Raji (cell line): ENCODE results near the gene THSD4.

Source experiments
- POLR2A ChIP-seq: IDR thresholded peaks from 2 replicates; pipeline ENCODE4 v1.6.1; 2011; ENCODE audit warnings: low read depth, low read length, control low read depth; ENCODE audit not compliant: insufficient read depth

THSD4 gene

DNA sequence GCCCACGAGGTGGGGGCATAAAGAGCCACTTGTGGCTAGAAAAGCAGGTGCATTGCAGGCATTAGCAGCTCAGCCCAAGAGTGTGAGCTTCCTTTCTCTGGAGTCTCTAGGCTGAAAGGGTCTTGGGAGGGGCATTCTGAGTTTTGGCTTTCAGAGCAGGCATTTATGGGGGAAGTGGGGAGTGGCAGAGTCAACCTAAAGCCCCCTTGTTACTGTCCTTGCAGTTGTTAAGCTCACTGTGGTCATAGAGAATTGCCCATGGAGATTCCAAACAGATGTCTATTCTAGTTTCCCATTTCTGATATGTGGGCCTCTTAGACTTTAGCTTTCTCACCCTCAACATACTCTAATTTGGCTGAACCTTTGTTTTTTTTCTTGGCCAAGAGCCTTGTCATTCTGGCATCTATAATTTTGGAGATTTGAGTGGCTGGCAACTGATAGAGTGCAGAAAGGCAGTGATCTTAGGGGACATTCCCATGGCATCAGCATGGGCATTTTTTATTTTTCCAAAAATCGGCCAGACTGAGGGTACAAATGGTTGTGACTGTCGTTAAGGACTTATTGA, 217.9 kb downstream of the THSD4 start:
- no peak for TF ChIP-seq POLR2A

DNA sequence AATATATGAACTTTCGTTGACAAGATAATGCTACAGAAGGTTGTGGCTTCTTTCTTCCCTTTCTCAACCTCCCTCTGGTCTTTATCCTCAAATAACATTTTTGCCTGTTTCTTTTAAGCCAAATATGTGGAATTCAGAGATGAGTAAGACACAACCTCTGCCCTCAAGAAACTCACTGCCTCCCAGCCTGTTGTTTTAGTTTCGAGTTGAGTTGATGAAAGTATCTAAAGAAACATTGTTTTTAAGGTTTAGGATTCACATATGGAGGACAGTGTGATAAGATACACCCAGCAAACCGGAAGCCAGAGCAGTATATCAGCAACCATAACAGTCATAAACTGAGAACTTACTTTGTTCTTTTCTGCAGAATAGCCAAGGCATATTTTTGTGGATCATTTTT, 218.6 kb downstream of the THSD4 start:
- no peak for TF ChIP-seq POLR2A

DNA sequence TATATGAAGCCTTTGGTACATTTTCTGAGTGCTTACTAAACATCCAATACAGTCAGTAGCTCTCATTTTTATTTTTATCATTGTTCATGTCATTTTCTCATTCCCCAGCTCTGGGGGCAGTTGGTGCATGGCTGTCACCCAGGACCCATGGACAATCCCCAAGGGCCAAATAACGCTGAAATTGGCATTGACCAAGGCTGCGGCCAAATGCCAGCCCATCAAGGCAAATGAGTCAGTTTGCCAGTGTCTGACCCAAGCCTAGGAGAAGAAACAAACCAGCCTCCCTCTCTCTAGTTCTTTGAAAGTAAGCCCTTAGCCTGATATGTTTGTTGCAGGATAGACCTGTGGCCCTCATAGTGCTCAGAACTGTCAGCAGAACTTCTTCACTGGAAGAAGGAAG, 219.2 kb downstream of the THSD4 start:
- no peak for TF ChIP-seq POLR2A

DNA sequence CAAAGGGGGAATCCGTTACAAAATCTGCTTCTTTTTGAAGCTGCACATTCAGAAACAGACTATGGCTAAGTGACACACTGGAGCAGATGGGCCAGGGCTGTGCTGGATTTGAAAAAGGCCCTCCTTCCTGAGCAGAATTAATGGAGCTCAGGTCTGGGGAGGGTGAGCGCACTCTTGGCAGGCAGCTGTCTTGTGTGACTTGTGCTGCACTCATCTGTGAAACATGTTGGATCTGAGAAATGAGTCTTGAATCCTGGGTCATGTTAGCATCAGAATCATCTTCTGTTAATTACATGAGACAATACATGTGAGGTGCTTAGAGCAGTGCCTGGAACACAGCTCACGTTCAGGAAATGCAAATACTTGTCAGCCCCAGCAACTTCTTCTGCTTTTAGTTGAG, 219.6 kb downstream of the THSD4 start:
- TF ChIP-seq POLR2A, result no peak

DNA sequence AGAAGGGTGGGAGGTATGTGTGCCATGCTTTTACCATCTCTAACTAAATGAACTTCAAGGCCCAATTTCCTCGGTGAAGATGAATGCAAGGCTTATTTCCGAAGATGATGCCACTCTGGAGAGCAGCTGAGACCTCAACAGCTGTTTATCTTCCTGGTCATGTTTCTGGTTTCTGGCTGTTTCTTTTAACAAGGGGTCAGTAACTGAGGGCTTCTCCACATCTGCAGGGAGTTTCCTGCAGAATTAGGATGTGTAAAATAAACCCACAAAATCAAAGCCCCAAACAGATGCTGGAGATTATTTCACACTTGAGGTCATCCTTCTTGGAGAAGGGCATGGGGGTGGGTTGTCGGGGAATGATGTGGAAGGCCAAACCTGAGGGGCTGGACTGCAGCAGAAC, 220.3 kb downstream of the THSD4 start:
- no peak for TF ChIP-seq POLR2A

DNA sequence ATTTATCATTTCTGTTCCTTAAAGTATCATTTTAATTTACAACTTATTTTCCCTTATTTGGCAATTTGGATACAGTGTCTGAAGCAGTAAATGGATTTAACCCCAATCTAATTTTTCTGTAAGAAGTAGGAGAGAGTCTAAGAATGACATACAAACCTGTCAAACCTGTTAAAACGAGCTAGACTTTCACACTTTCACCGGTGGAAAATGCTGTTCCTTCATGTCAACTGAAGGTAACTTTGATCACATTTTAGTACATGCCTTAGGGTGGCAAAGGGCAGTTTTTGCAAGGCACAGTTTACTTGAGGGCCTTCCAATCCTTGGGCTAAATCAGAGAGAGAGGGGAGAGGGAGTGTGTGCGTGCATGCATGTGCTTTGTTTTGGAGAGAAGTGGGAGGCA, 221.4 kb downstream of the THSD4 start:
- TF ChIP-seq POLR2A, result no peak

DNA sequence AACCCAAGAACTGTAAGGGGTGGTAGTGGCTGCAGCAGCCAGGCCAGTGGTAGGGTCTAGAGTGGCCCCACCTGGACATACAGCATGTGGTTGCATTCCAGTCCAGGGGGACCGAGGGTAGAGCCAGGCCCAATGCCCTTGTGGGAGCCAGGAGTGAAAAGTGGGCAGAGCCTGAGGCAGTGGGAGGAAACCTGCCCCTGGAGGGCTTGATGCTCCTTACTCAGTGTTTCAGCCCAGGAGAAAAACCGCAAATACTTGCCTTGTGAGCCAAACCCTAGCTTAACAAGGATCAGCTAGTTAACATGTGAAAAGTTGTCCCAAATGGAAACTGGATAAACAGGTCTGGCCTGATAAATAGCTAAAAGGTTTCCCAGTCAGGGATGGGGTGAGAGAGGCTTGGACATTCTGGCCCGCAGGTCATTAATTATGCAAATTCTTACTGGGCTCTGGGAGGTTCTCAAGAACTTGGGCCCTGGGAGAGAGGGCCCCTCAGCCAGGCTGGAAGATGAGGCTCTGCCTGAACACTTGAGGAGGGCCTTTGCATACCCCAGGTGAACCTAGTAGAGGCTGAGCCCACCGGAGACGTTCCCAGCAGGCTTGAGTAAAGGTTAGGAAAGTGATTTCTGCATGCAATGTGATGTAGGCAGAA, 222.1 kb downstream of the THSD4 start:
- TF ChIP-seq POLR2A, result no peak

DNA sequence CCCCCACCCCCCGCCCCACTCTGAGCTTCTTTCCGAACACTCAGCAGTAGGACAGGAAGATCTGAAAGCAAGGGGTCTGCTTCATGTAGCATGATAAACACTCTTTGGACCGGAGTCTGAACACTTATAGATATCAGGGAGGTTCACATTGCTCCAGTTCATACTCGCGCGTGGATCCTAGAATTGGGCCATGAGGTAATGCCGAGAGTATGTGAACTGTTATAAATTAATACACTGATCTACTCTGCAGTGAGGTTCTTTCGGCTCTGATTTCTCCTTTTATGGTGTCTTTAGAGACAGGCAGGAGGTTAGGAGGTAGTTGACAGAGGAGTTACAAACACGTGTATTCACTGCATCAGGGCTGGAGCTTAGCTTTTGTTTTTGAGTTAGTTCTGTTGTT, 223.0 kb downstream of the THSD4 start:
- TF ChIP-seq POLR2A, result no peak

DNA sequence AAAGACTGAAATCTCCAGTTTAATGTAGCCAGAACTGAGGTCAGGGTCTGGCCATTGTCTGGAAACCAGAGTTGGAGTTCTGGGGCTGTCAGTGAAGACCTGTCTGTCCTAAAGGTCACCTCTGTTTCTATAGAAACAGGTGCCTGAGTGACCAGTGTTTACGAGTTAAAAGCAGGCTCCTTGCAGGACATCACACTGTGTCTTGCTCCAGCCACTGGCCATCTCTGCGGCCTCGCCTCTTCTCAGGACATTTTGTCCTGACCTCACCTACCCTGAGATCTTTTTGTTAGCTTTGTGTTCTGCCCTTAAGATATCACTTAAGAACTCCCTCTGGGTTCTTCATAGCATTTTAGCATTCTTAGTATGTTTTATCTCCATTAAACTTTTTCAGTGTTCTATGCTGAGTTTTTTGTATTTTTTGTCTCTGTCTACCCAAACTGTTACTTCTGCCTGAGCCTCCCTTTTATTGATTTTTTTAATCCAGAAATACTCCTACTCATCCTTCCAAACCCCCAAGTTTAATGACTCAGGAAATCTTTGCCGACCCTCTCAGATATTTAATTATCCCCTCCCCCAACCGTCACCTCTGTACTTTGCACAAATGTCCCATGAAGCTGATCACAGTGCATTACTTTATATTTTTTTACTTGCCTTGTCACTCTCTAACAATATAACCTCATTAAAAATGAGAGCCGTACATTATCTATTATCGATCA, 223.7 kb downstream of the THSD4 start:
- TF ChIP-seq POLR2A, result no peak

DNA sequence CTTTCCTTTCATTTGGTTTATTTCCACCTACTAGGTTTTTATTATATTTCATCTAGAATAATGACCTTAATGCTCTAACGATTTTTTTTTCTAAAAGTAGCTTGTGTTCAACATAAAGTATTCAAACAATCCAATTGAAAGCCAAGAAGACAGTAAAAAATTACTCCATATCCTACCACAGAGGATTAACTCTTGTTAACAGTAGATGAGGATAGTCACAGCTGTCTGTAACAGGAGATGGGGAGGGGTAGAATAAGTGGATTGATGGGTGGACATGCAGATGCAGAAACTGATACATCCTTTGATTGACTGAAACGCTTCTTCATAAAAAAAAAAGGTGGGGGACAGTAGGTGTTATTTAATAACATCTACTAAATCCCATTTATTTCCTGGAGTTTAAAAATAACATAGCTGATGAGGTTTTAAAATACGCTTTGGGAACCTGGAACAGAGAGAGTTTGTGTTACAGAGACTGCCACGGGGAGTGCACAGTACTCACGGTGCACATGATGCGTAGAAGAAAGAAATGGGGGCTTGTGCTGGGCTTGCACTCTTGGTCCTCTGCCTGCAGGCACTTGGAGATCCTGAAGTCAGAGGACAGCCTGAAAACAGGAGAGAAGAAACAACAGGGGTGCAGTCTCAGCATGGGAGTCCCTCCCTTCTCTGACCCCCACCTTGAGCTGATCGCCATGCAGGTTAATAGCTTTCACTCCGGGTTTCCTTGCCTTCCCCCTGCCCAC, 226.7 kb downstream of the THSD4 start:
- no peak for TF ChIP-seq POLR2A

DNA sequence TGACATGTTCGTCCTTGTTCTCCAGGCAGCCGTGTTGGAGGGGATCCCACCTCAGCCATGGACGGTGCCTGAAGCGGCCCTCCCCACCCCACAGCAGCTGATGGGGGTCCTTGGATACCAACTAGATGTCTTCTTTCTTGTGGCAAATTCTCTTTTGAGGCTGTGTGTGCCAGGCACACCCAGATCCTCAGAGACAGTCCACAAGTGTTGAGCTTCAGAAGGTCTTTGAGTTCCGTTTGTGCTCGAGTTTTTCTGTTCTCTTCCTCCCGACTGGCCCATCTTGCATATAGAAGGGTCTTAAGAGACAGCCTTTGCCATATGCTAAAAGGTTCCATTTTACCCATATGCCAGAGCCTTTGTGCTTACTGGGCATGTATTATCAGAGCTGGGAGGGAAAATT, 227.4 kb downstream of the THSD4 start:
- no peak for TF ChIP-seq POLR2A

DNA sequence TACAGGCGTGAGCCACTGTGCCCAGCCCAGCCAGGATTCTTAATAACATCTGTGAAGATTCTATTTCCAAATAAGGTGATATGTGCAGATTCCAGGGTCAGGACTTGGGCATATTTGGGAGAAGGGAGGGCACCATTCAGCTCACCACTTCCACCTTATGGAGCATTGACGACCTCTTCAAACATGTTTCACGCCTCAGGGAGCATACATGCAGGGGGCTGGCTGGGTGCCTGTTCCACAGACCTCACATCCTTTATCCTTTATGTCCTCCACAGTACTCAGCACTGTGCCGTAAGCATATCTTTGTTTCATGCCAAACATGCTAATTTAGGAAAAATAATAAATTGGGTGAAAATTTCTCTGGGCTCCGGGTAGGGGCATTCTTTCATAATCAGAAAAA, 229.0 kb downstream of the THSD4 start:
- no peak for TF ChIP-seq POLR2A

DNA sequence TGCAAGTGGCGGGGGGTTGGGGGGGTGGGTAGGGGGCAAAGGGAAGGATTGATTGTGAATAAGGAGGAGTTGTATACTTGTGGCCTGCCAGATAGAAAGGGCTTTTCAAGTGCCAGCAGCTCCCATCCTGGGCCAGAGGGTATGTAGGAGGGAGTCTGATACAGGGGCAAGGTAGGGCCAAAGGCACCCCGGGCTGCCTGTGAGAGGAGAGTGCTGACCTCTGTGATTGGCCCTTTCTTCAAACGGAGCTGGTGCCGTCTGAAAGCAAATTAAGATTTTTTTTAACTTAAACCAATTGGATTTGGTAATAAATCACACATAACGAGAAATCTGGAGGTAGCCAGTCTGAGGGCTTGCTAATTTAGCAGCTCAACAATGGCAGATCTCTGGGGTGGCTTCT, 229.9 kb downstream of the THSD4 start:
- TF ChIP-seq POLR2A, result no peak

DNA sequence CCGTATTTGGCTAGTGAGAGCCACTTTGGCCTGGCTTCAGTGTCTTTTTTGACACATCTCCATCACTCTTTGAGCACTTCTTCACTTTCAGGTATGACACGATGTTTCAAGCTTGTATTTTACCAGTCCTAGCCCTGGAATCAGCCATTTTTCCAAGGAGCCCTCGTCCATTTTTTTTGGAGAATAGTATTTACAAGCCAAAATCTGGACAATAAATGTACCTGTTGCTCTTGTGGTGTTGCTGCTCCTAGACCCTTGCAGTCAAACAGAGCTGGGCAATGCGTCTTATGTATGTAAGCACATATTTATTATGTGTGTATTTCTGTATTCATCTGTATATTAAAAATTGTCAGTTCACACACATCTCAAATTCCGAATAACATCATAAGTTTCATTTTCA, 231.2 kb downstream of the THSD4 start:
- TF ChIP-seq POLR2A, result no peak

DNA sequence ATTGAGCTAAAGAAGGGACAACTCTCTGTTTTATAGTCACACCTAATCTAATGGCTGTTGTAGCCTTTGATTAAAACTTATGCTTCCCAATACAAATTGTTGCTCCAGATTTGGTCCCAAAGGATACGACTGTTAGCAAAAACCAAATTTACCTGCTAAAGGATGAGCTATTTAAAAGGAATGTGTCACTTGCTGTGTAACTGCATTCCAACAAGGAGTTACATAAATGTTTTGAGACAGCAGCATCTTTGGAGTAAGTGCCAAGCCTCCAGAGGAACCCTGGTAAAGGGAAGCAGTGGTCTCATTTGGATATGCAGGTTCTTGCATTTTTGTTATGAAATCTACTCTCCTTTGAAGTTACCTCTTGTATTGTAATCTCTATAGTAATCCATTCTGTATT, 233.3 kb downstream of the THSD4 start:
- TF ChIP-seq POLR2A, result no peak

DNA sequence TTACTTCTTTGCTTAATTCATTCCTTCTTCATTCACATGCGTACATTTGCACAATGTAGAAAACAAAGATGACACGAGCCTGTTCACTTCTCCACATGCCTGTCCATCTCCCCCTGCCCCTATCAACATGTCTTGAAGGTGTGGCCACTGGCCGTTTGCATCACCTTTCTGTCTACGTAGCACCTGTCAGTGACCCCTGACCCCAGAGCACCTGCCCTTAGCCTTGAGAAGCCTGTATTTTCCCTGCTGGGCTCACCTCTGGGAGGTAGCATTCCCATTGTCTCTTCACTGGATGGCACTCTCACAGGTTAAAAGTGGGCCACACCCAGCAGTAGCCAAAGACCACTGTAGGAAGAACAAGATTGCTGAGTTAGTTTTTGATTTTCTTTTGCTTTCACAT, 234.1 kb downstream of the THSD4 start:
- TF ChIP-seq POLR2A, result no peak
